IPS-18c (cell line): ENCODE data around the gene NTMT1.

Experiments used
- H3K4me3 ChIP-seq: 2 replicates; pipeline ENCODE4 v1.7.0; 2013; ENCODE audit warnings: low read depth, mild to moderate bottlenecking, low read length, moderate library complexity; ENCODE audit not compliant: insufficient read depth
- H3K9me3 ChIP-seq: one replicate; pipeline ENCODE4 v1.6.1; 2013; ENCODE audit warnings: mild to moderate bottlenecking, low read length, moderate library complexity; ENCODE audit not compliant: control insufficient read depth, insufficient read depth

Gene NTMT1

GRCh38 chr9:129640871-129641749 is 15.1 kb downstream of the NTMT1 start:
- peak overlapping the region; percentile 89 for H3K4me3 ChIP-seq
- no peaks in the 10 kb centered on the region for H3K9me3 ChIP-seq

DNA sequence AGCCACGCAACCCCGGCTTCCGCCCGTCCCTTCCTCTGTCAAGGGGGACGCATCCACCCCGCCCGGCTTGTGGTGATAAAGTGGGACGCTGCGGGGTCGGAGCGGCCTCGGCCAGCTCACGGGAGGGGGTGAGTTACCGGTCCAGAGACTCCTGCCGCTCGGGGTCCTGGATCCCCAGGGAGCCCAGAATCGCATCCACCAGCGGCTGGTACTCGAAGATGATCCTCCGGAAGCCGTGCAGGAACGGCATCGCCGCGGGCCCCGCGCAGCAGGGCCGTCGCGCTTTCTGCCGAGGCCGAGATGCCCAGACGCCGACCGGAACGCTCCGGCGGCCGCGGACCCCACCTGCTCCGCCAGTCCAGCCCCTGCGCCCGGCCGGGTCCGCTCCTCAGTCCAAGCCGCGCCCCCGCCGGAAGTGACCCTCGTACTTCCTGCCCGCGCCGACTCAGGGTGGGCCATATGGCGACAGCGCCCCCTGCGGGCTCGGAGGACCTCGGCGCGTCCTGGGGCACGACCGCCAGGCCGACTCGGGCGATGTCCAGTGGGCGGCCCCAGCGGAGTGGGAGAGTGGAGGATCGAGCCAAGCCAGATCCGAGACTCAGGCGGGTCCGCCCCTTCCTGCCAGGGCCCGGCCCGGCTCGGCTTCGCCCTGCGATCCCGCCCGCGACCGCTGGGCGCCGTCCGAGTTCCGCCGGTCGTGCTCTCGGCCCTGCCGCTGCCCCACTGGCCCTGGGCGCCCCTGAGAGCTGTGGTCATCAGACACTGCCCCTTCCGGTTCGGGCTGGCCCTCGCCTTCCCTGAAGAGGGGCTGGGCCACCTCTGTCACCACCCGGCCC is 16.0 kb downstream of the NTMT1 start, which contains the start of gene ASB6:
TSS of gene ASB6 (minus strand) at position 402 of the 836 bp plus-strand sequence. CDS start at position 250, 152 bp downstream.
- H3K9me3 ChIP-seq: no peaks in the 10 kb centered on the region
- peak within 1 kb of the TSS; percentile 89 for H3K4me3 ChIP-seq

- no peaks in the 10 kb centered on the region for H3K9me3 ChIP-seq
- H3K4me3 ChIP-seq: no peak overlapping the region
These were observed 17.7 kb downstream of the NTMT1 start for GRCh38 chr9:129643706-129644105.

- H3K4me3 ChIP-seq: no peak overlapping the region
- no peaks in the 10 kb centered on the region for H3K9me3 ChIP-seq
These were observed 18.4 kb downstream of the NTMT1 start for GRCh38 chr9:129644365-129644764.

- H3K9me3 ChIP-seq: no peaks in the 10 kb centered on the region
These were observed 18.9 kb downstream of the NTMT1 start for GRCh38 chr9:129644902-129645301.

DNA sequence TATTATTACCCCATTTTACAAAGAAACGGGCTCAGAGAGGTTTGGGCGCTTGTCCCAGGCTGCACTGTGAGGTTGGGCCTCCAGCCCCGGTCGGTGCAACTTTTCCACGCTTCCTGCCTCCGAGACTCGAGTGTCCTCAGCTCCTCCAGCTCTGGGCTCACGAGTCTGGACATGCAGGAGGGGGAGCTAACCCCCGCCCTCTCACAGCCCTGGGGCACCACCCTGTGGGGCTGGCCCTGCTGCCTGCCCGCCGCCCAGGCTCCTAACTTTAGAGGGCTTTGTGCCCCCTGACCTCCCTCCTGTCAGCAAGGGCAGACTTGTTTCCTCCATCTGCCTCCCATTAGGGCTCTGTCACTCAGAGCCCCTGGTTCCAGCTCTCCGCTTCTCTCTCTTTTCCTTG is 20.3 kb downstream of the NTMT1 start:
- H3K9me3 ChIP-seq: no peaks in the 10 kb centered on the region

More at GRCh38 chr9:129644902-129645301, 18.9 kb downstream of the NTMT1 start:
- H3K4me3 ChIP-seq: no peak overlapping the region

DNA sequence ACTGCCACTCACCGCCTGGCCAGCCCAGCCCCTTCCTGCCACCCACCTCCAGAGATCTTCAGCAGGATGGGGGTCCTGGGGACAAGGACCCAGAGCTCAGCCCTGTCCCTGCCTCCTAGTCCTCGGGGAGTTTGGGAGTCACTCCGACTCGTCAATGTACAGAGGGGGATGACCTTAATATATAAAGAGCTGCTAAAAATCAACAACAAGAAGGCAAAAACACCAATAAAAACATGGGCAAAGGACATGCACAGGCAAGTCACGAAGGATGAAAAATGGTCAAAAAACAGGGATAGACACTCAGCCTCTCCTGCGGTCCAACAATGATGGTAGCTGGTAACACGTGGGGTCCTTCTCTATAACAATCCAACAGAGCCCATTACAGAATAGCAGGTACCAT is 20.7 kb downstream of the NTMT1 start:
- Histone ChIP-seq H3K4me3 (no peak overlapping the region), H3K9me3 (no peaks in the 10 kb centered on the region)

More for the DNA sequence above, 20.3 kb downstream of the NTMT1 start:
- no peak overlapping the region for H3K4me3 ChIP-seq

- Histone ChIP-seq H3K4me3 (no peak overlapping the region), H3K9me3 (no peaks in the 10 kb centered on the region)
These were observed 21.7 kb downstream of the NTMT1 start for GRCh38 chr9:129647635-129648034.

DNA sequence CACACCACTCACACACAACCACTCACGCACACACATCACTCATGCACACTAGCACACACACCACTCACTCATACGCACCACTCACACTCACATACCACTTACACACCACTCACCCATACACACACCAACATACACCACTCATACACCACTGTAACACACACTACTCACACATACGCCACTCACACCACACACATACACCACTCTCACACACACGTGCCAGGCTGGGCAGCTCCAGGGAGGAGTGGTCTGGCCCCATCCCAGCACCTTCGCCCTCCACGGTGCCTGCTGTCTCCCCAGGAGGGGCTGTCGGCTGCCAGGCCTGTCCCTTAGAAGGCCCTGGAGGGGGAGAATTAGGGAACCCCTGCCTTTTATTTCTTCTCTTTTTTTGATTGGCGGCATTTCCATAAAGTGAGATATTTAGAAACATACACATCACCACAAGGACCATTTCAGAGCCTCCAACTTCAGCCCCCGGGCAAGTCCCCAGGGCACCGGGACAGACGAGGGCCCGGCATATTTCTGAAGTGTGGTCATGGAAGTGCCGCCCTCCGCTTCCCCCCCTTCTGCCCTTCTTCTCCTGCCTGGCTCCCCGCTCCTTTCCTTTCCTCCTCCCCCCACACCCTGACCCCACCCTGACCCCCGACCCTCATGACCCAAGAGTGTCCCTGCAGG is 22.3 kb downstream of the NTMT1 start:
- H3K9me3 ChIP-seq: no peaks in the 10 kb centered on the region
- no peak overlapping the region for H3K4me3 ChIP-seq

DNA sequence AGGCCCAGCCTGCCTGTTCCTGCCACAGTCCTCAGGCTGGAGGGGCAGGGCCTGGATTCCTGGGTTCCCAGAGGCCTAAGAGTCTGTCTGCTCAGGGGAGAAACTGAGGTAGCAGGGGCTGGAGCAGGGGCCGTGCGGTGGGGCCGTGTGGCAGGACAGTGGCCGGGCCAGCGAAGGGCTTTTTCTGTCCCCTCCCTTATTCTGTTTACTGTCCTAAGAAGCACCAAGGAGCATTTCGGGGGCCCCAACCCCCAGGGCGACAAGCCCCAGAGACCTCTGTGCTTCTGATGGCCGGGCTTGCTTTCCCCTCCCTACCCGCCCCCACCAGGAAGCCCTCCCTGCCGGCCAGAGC is 22.8 kb downstream of the NTMT1 start:
- Histone ChIP-seq H3K4me3 (no peak overlapping the region), H3K9me3 (no peaks in the 10 kb centered on the region)

DNA sequence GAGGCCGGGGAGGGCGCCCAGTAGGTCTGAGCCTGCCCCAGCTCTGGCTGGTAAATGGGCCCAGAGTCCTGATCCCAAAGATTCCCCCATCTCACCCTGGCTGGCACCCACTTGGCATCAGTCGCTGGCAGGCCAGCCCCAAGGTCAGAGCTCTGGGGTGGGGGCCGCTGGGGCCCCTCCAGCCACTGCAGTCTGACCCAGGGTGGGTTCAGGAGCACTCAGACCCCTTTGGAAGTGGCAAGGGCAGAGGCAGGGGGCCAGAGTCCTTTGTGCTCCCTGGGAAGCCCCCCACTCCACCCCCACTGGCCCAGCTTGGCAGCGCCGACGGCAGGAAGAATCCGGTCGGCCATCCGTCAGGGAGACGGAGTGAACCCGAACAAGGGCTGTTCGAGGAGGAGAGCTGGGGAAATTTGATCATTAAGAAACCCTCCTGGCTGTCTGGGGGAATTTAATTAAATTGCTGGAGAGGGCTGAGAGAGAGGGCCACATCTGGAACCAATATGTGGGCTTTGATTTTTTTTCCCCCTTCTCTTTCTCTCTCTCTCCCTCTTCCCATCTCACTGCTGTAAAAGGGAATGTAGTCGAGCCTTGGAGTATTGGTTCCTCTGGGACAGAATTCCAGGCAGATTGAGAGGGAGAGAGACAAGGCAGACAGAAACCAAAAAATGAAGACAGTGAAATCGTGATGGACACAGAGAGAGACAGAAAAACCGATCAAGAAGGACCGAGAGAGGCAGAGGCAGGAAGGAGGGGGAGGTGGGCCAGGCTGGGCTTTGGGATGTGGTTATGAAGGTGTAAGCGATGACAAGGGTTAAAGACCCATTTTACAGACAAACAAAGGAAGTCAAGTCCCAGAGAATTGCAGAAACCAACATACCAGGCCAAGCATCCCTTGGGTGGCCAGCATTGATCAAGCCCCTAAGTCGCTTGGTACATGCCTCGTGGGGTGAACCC is 24.0 kb downstream of the NTMT1 start:
- no peak overlapping the region for H3K4me3 ChIP-seq
- no peaks in the 10 kb centered on the region for H3K9me3 ChIP-seq

DNA sequence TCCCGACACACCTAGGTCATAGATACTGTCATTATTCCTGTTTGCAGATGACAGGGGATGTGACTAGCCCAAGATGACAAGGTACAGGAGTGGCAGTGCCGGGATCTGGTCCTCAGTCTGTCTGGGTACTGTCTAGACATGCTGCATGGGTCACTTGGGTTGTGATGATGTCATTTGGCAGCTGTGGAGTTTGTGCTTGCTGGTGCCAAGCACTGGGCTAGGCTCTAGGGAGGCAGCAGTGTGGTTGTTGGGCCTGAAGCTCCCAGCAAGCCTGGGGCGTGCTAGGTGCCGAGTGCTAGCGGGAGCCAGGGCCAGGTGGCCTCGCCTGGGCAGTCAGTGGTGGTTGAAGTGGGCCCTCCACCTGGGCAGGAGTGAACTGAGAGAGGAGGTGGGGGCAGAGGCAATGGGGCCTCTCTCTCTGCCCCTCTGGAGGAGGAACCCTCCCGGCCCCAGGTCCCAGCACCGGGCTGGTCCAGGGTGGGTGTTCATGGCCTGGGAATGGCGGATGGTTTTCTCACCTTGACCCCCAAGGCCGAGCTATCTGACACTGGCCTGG is 24.8 kb downstream of the NTMT1 start:
- H3K9me3 ChIP-seq: no peaks in the 10 kb centered on the region
- H3K4me3 ChIP-seq: no peak overlapping the region

DNA sequence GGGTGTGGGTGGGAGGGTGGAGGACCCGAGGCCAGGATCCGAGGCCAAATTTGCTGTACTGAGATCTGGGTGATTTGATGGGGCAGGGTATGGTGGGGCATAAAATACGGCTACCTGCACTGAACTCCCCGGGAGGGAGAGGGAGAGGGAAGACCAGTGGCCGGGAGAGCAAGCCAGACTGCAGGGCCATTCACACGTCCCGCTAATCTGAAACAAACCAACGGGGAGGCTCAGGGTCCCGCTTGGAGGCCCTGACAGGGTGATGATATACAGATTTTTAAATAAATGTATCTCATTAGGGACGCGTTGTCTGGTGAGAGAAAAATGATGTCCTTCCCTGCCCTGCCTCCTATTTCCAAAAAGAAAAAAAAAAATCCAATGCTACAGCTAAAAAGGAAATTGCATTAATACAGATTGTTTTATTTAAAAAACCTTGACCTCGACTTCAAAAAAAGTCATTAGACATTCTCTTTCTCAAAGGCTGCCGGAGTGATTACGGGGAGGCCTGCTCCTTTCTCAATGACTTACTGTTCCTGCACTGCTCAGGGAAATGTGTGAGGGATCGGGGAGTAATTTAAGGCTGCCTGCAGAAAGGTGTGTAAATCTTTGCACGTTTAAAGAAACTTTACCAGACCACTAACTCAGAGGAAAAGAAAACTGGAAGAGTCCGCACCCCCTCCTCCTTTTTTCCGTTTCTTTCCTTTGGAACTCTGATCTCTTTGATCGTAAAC is 28.0 kb downstream of the NTMT1 start:
- Histone ChIP-seq H3K4me3 (no peak overlapping the region), H3K9me3 (no peaks in the 10 kb centered on the region)

DNA sequence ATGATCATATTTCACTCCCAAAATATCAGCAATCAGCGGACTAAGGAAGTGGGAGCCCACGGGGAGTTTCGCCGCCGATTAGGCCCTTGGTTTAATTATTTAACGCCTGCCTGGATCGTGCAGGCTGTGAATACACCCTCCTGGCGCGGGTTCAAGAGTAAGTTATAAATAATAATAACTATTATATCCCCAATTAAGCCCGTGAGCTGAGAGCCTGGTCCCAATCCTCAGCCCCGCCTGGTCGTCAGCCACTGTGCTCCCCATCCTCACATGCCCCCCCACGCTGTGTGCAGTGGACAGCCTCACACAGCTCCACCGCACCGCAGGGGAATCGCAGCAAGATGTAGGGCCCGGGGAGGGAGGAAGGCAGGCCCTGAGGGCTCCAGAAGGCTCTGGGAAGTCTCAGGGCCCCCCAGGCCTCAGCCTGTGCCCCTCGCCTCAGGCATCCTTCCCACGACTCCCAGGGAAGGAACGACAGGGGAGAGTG is 28.6 kb downstream of the NTMT1 start:
- no peak overlapping the region for H3K4me3 ChIP-seq
- no peaks in the 10 kb centered on the region for H3K9me3 ChIP-seq

DNA sequence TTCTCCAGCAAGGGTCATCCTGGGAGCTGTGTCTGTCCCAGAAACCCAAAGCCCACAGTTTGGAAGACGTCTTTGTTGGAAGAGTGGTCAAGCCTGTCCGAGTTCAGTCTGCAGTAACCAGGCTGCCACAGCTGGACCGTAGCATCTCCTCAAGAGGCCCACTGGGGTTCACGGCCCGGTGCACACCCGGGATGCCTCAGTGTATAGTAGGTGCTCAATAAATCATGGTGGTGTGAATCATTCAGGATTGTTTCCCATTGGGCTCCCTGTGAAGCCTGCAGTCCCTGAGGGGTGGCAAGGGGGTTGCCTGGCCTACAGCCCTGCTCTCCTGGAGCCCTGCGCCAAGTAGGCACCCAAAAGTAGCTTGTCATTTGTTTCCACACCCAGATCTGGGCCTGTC is 29.2 kb downstream of the NTMT1 start:
- Histone ChIP-seq H3K4me3 (no peak overlapping the region), H3K9me3 (no peaks in the 10 kb centered on the region)

GRCh38 chr9:129655696-129656095 is 29.7 kb downstream of the NTMT1 start:
- Histone ChIP-seq H3K4me3 (no peak overlapping the region), H3K9me3 (no peaks in the 10 kb centered on the region)
